Measurements from ENCODE around the gene NLGN2.

- TF ChIP-seq, protein P1, sequence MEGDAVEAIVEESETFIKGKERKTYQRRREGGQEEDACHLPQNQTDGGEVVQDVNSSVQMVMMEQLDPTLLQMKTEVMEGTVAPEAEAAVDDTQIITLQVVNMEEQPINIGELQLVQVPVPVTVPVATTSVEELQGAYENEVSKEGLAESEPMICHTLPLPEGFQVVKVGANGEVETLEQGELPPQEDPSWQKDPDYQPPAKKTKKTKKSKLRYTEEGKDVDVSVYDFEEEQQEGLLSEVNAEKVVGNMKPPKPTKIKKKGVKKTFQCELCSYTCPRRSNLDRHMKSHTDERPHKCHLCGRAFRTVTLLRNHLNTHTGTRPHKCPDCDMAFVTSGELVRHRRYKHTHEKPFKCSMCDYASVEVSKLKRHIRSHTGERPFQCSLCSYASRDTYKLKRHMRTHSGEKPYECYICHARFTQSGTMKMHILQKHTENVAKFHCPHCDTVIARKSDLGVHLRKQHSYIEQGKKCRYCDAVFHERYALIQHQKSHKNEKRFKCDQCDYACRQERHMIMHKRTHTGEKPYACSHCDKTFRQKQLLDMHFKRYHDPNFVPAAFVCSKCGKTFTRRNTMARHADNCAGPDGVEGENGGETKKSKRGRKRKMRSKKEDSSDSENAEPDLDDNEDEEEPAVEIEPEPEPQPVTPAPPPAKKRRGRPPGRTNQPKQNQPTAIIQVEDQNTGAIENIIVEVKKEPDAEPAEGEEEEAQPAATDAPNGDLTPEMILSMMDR (IDR thresholded peaks at IDR 0.05; ENCODE audit: poor library complexity): peak; percentile 21
- TF ChIP-seq EZH2 (IDR thresholded peaks at IDR 0.05; ENCODE audit: borderline replicate concordance): no peak
These were observed 13.8 kb upstream of the NLGN2 start for GRCh38 chr17:7393613-7394451.
